Stimulated activated CD4-positive, alpha-beta T cell treated with anti-CD3 and anti-CD28 coated beads, Interleukin-12 subunit alpha, Interleukin-12 subunit beta, amount 100 ng/mL, for 24 hours (primary cell): ENCODE measurements around the gene SLAIN2.
A peak's percentile ranks its signal among the peaks of the same experiment; 100 is the strongest.
"Not testable (repeated sequence)": the region's sequence is repeated elsewhere in the genome, so short reads cannot be mapped to it uniquely, and the experiment has no call there.

Experiments
- DNase-seq, 2 experiments: peaks; one replicate each; pipeline ENCODE4 v3.0.0-alpha.2; 2020; ENCODE audit warnings: low read depth in 2 of 2

The SLAIN2 gene

GRCh38 chr4:48340965-48341775, at the start of gene SLAIN2:
Gene SLAIN2 (plus strand): TSS chr4:48341529. CDS start chr4:48341740, 211 bp downstream.
- peak; percentile 99 for DNase-seq

- DNase-seq: not testable (repeated sequence)
Measured at GRCh38 chr4:48292218-48292790, 49.0 kb upstream of the SLAIN2 start.

- DNase-seq: no peak
Measured at GRCh38 chr4:48295116-48295515, 46.2 kb upstream of the SLAIN2 start.

GRCh38 chr4:48296365-48296764, 45.0 kb upstream of the SLAIN2 start:
- no peak for DNase-seq

- no peak for DNase-seq
Measured at GRCh38 chr4:48297256-48297846, 44.0 kb upstream of the SLAIN2 start.

GRCh38 chr4:48299560-48299959, 41.8 kb upstream of the SLAIN2 start:
- DNase-seq: no peak

- no peak for DNase-seq
Measured at GRCh38 chr4:48300004-48300403, 41.3 kb upstream of the SLAIN2 start.

- DNase-seq: no peak
Measured at GRCh38 chr4:48305508-48305907, 35.8 kb upstream of the SLAIN2 start.

- no peak for DNase-seq
Measured at GRCh38 chr4:48307528-48307927, 33.8 kb upstream of the SLAIN2 start.

GRCh38 chr4:48308901-48309300, 32.4 kb upstream of the SLAIN2 start:
- DNase-seq: no peak

GRCh38 chr4:48311896-48312295, 29.4 kb upstream of the SLAIN2 start:
- DNase-seq: no peak

- not testable (repeated sequence) for DNase-seq
Measured at GRCh38 chr4:48314746-48315145, 26.6 kb upstream of the SLAIN2 start.

GRCh38 chr4:48315728-48316630, 25.4 kb upstream of the SLAIN2 start:
- DNase-seq: no peak

- DNase-seq: no peak
Measured at GRCh38 chr4:48321312-48321711, 20.0 kb upstream of the SLAIN2 start.

- no peak for DNase-seq
Measured at GRCh38 chr4:48322063-48322462, 19.3 kb upstream of the SLAIN2 start.

GRCh38 chr4:48324281-48324680, 17.0 kb upstream of the SLAIN2 start:
- no peak for DNase-seq

- no peak for DNase-seq
Measured at GRCh38 chr4:48329193-48329592, 12.1 kb upstream of the SLAIN2 start.

GRCh38 chr4:48329976-48330375, 11.4 kb upstream of the SLAIN2 start:
- no peak for DNase-seq

- DNase-seq: no peak
Measured at GRCh38 chr4:48331577-48332330, 9.6 kb upstream of the SLAIN2 start.

GRCh38 chr4:48332661-48333060, 8.7 kb upstream of the SLAIN2 start:
- no peak for DNase-seq

GRCh38 chr4:48333587-48333986, 7.7 kb upstream of the SLAIN2 start:
- no peak for DNase-seq
